NCI-H2196 (cell line): Measurements from ENCODE around the gene TUBA4B.

Source experiments
- DNase-seq: peaks from one replicate; lab custom pipeline; 2025; ENCODE audit not compliant: unreplicated experiment; lab: John Stamatoyannopoulos, UW

The TUBA4B gene

GRCh38 chr2:219252900-219253752, at the start of gene TUBA4B:
Gene TUBA4B (plus strand): TSS chr2:219253243. CDS start chr2:219253408, 165 bp downstream.
- peak; percentile 40 for DNase-seq

GRCh38 chr2:219204425-219205164, 48.4 kb upstream of the TUBA4B start:
- no peak for DNase-seq

DNA sequence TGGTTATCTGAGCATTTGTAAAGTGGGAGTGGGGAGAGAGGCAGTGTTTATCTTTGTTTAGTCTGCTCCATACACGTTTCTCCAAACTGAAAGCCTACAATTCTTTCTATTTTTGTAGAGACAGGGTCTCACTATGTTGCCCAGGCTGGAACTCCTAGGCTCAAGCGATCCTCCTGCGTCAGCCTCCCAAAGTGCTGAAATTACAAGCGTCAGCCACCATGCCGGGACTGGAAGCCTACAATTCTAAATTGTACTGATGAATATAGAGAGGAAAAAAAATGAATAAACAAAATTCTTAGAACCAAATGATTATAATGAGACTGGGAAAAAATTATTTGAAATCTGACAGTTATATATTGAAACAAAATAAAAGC, 47.9 kb upstream of the TUBA4B start:
- no peak for DNase-seq

DNA sequence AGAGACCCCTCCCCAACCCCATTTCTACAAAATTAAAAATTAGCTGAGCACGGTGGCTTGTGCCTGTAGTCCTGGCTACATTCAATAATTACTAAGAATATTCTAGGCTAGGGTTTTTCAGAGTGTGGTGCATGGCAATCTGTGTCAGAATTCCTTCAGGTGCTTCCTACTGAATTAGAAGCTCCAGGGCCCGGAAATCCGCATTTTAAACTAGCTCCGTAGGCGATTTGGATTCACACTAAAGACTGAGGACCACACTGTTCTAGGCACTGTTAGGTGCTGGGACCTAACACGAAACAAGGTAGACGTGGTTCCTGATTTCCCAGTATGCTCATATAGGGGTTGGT, 47.1 kb upstream of the TUBA4B start:
- no peak for DNase-seq

- peak; percentile 94 for DNase-seq
Observed at GRCh38 chr2:219206328-219207133, 46.5 kb upstream of the TUBA4B start, which contains the start of gene ZFAND2B. Gene ZFAND2B (plus strand): TSS chr2:219206782. CDS start chr2:219206988, 206 bp downstream.

DNA sequence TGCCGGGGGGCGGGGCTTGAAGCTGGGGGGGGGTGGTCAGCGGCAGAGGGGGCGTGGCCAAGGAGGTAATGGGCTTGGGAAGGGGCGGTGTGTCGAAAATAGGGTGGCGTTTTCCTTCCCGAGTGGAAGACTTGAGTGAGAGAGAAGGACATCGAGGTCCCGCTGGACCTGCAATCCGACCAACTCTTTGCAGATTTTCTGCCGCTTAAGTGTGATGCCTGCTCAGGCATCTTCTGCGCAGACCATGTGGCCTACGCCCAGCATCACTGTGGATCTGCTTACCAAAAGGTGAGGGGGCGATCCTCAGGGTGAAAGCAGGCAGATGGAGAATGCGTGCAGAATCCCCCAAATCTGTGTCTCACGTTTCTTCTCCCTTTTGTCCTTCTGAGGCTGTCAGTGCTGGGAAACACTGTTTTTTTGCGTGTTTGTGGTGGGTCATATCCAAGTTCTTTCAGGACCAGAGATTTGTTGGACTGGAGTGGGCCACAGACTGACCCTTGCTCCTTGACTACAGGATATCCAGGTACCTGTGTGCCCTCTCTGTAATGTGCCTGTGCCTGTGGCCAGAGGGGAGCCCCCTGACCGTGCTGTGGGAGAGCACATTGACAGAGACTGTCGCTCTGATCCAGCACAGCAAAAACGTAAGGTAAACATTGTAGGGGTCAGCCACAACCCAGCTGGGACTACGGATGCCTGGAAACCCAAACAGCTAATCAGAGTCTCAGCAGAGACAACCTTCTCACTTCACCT, 45.7 kb upstream of the TUBA4B start:
- no peak for DNase-seq

DNA sequence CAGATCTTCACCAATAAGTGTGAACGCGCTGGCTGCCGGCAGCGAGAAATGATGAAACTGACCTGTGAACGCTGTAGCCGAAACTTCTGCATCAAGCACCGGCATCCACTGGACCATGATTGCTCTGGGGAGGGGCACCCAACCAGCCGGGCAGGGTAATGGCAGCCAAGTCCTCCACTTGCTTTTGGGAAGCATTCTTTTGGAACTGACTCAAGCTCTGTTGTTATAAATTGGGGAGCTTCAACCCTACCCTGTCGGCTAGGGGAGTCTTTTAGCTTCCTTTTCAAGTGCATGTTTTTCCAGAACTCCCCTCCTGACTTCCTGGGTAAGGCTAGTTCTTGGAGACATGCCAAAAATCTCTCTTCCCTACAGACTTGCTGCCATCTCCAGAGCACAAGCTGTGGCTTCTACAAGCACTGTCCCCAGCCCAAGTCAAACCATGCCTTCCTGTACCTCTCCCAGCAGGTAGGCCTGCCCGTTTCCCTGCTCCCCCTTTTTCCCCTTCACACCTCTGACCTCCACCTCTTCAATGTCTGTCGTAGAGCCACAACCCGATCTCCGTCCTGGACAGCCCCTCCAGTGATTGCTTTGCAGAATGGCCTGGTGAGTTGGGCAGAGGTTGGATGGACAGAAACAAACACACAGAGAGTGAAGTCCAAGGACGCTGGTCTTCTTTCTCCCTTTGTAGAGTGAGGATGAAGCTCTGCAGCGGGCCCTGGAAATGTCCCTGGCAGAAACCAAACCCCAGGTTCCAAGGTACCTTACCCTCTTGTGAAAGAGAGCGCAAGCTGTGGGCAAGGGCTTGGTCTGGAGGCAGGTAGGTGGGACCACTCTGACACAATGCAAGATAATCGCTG, 44.9 kb upstream of the TUBA4B start:
- DNase-seq: no peak

- no peak for DNase-seq
Observed at GRCh38 chr2:219209236-219210195, 43.5 kb upstream of the TUBA4B start.

- no peak for DNase-seq
Observed at GRCh38 chr2:219210196-219210885, 42.7 kb upstream of the TUBA4B start.

DNA sequence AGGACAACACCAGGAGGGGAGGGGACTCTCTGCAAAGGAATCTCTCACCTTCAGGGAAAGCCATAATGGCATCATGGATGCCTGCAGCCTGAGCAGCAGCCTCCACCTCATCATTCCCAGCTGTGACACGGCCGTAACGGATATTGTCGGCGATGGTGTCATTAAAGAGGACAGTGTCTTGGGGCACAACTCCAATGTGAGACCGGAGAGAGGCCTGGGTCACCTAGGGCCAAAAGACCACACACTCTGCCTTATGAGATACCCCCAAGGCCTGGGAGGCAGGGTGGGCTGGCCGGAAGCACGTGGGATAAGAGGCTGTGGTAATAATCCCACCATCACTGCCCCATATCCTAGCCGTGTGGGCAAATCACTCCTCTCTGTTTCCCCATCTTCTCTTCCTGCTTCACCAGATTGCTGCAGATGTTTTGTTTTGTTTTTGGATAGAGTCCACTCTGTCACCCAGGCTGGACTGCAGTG, 42.1 kb upstream of the TUBA4B start:
- DNase-seq: no peak

DNA sequence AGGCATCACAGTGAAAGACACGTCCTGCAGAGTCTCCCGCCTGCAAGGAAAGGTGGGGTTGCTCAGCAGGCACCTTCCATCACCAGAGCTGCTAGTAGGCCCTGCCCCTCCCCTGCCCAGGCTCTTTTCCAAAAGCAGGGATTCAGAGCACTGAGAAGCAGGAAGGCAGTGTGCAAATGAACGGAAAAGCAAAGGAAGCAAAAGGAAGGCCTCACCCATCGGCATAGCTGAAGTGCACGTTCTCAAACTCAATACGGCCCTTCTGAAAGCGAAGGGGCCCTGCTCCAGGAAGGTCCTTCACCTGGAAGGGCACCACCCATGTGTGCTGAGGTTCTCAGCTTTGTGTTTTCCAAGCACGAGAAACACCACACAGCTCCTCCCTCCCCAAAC, 40.0 kb upstream of the TUBA4B start:
- no peak for DNase-seq

DNA sequence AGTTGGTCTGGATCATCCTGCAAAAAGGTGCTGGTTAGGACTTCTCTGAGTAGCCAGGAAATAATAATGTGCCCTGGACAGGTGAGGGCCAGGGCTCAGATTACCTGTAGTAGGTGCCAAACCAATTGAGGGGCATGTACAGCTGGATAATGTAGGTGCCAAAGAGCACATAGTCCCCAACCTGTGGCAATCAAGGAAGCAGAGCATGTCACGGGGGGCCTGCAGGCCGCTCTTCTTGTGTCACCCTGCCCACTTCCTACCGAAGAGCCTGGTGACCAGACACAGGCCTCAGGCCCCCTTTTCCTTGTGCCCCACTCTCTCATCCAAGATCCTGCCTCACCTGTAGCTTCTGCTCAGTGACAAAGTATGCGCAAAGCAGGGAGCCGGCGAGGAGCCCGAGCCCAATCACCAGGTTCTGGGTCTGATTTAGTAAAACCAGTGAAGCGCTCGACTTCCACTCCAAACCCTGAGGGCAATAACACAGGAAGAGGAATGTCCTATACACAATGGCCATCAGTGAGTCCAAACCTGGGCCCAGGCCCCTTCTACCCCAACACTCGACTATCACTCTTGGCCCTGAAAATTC, 39.5 kb upstream of the TUBA4B start:
- DNase-seq: no peak

GRCh38 chr2:219214141-219214540, 38.9 kb upstream of the TUBA4B start:
- DNase-seq: no peak

- no peak for DNase-seq
Observed at GRCh38 chr2:219214786-219215185, 38.3 kb upstream of the TUBA4B start.

GRCh38 chr2:219215871-219216534, 37.0 kb upstream of the TUBA4B start:
- DNase-seq: no peak

DNA sequence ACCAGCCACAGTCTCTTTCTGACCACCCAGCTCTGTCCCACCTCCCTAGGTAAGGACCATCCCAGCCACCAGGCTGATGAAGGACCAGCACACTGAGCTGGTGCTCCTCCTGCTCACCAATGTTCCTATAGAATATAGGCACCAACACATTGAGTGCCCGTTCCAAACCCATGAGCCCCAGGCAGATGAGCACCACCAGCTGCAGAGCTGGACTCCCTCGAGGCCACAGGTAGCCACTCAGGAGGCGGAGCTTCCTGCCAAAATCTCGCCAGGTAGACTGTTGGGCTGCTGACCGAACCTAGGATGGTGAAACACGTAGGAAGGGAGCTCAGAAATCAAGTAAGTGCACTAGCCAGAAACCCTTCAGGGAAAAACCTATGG, 36.5 kb upstream of the TUBA4B start:
- no peak for DNase-seq

DNA sequence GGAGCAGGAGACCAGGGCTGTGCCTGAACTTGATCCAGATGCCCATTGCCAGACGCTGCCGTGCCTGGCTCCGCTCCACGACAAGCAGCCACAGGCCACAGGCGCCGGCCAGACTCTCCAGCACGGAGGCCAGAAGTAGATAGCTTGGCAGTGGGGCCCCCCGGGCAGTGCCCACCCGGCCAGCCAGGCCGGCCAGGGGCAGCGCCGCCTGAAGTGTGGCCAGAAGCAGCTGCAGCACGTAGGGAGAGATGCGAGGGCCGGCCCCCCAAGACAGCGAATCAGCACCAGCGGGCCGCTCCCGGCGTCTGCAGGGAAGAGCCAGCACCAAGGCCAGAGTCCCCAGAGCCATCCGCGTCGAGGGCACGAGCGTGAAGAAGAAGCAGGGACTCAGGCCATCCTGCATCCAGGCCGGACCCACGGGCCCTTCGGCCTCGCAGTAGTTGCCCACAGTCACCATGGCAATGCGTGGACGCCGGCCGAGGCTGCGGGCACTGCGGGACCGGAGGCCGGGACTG, 34.8 kb upstream of the TUBA4B start:
- peak; percentile 67 for DNase-seq
